ENCODE results near the gene CHAT. TPM values are rescaled to one million over a fixed set of nuclear protein-coding genes. Genes with fewer than 3 reads are reported as not detected.

Gene CHAT
- total RNA-seq, 1 experiment from 2014 or later: not detected

GRCh38 chr10:49605939-49606509 lies 7.8 kb upstream of the CHAT start:
- CTCF ChIA-PET: no interaction called here

More at GRCh38 chr10:49605939-49606509, 7.8 kb upstream of the CHAT start:
- no TSS peak for BruUV-seq (replicated peaks)
- no peak overlapping the region for H3K27ac ChIP-seq (ENCODE audit: low read depth, low read length)
- H3K27me3 ChIP-seq (ENCODE audit: insufficient read depth, low read length): peaks cover 27% of the 10 kb centered on the region
- H3K4me2 ChIP-seq (ENCODE audit: low read length): no peak overlapping the region
- no peaks in the 10 kb centered on the region for H4K20me1 ChIP-seq (ENCODE audit: insufficient read depth)
- H3K9me3 ChIP-seq (ENCODE audit: control insufficient read depth in 1 of 2, insufficient read depth in 1 of 2, low read depth in 1 of 2, low read length in 2 of 2): no peaks in the 10 kb centered on the region
- no peaks in the 10 kb centered on the region for H3K79me2 ChIP-seq (ENCODE audit: insufficient read depth, low read length)
- H3K4me1 ChIP-seq (ENCODE audit: control insufficient read depth in 1 of 2, insufficient read depth in 2 of 2, low read length in 2 of 2): peaks cover 0 to 3% of the 10 kb centered on the region in 2 experiments; a peak in 1 of 4 replicates
- DNase-seq (ENCODE audit: low read depth, low spot score): no peak
- ChIA-PET POLR2A (no interaction called here), RAD21 (ENCODE audit: low non-redundant PET in 1 of 2, low total read pairs in 2 of 2, uncharacterized antibody in 2 of 2, unreplicated experiment in 2 of 2) (no interaction called here)
- no peak for TF ChIP-seq REST (IDR thresholded peaks at IDR 0.05; ENCODE audit: low read depth)
- TF ChIP-seq ELF1 (IDR thresholded peaks at IDR 0.05; ENCODE audit: borderline replicate concordance, low read depth): no peak
- TF ChIP-seq CTCF (IDR thresholded peaks at IDR 0.05 in 2 of 3, conservative IDR thresholded peaks at IDR 0.05 in 1 of 3; ENCODE audit: borderline replicate concordance in 1 of 3, insufficient read depth in 1 of 3, low read depth in 2 of 3, low read length in 2 of 3): no peak
- no peak for TF ChIP-seq ZNF274 (IDR thresholded peaks at IDR 0.05; ENCODE audit: low read depth, low read length)
- no peak for TF ChIP-seq ZFX (IDR thresholded peaks at IDR 0.05)
- TF ChIP-seq POLR2A (IDR thresholded peaks at IDR 0.05; ENCODE audit: borderline replicate concordance, extremely low read depth, insufficient read depth, insufficient read length): no peak
- no peak for TF ChIP-seq FOSL1 (IDR thresholded peaks at IDR 0.05; ENCODE audit: low read depth)
- TF ChIP-seq POLR2AphosphoS5 (IDR thresholded peaks at IDR 0.05; ENCODE audit: low read depth, low read length): no peak
- TF ChIP-seq ZBTB33 (IDR thresholded peaks at IDR 0.05; ENCODE audit: extremely low read depth, insufficient replicate concordance, low read length): no peak
- no peak for TF ChIP-seq ATF3 (IDR thresholded peaks at IDR 0.05)
- no peak for TF ChIP-seq SP1 (IDR thresholded peaks at IDR 0.05; ENCODE audit: low read depth)
- no peak for TF ChIP-seq JUND (IDR thresholded peaks at IDR 0.05)
- no peak for TF ChIP-seq YY1 (IDR thresholded peaks at IDR 0.05; ENCODE audit: extremely low read depth, insufficient replicate concordance, low read depth, low read length)
- no peak overlapping the region for H3K9ac ChIP-seq (ENCODE audit: low read length)
- no peak overlapping the region for H2AFZ ChIP-seq (ENCODE audit: low read depth, low read length, poor library complexity, severe bottlenecking)
- intact Hi-C loops (cut with micrococcal nuclease): loop anchor here (5.0 kb wide), 1 partner anchor 156 kb away; the partner anchor contains the start of gene OGDHL
- no peak overlapping the region for H3K4me3 ChIP-seq (replicated peaks in 1 of 2; ENCODE audit: low read depth in 1 of 2, low read length in 2 of 2)
- no peaks in the 10 kb centered on the region for H3K36me3 ChIP-seq (ENCODE audit: control insufficient read depth in 1 of 2, insufficient read depth in 2 of 2, low read length in 2 of 2)
- ATAC-seq: no peak
- H3K9me2 ChIP-seq (ENCODE audit: insufficient read depth): no peaks in the 10 kb centered on the region

All from HCT116 (cell line).